NK-92 (cell line): ENCODE measurements around the gene CHD8.

Source experiments
- DNase-seq: peaks from one replicate; lab custom pipeline; 2025; ENCODE audit not compliant: unreplicated experiment; lab: John Stamatoyannopoulos, UW

Gene CHD8

DNA sequence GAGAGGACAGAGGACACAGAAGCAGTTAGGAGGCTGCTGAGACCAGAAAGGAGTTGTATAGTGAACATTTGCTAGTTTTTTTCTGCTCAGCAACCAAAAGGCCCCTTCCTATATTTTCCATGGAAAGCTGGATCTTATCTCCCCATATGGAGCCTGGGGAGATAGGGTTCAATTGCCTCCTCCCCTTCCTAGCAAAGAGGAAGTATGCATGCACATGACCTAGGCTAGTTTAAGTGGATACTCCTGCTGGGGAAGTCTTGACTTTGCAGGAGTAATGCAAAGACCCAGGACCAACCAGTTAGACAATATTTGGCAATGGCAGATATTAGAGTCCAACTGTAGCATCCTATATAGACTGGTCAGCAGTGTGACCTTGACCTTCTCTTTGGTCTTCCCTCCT lies 15.1 kb downstream of the CHD8 start:
- DNase-seq, result no peak

- peak; percentile 88 for DNase-seq
These were observed 18.6 kb downstream of the CHD8 start for GRCh38 chr14:21437063-21437901.

DNA sequence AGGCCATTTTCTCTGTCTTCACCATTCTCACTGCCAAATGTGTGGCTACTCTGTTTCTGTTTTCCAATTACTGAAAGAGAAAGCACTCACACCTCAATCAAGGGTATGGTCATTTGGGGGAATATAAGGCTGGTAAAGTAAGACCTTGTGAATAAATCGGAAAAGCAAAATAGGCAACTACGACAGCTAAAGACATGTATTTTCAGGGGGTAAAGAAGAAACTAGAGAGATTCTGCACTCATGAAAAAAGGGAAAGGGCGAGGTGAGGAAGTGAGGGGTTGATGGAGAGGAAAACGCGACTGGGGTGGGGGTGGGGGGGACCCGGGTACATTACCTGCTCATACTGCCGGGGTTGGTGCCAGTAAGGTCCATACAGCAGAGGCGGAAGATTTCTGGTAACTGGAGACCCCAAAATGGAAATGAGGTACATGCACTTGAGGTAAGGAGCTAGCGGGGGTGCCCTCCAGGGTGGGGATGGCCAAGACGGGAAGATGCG lies 19.3 kb downstream of the CHD8 start:
- no peak for DNase-seq

DNA sequence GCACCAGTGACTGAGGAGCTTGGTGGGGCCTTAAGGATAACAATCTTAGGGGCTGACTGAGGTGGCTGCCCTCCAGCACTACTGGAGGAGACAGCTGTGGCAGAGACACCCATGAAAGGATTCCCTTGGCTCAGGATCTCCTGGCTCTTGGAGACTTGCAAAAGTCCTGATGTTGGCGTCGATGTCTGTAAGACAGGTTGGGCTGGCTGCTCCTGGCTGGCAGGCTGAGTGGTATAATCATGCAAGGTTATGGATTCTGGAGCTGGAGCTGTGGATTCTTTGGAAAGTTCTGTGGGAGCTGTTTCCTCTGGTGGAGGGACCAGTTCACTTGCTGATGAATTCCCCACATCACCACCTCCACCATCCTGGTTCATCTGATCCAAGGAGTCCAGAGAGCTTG lies 24.8 kb downstream of the CHD8 start:
- DNase-seq, result no peak

DNA sequence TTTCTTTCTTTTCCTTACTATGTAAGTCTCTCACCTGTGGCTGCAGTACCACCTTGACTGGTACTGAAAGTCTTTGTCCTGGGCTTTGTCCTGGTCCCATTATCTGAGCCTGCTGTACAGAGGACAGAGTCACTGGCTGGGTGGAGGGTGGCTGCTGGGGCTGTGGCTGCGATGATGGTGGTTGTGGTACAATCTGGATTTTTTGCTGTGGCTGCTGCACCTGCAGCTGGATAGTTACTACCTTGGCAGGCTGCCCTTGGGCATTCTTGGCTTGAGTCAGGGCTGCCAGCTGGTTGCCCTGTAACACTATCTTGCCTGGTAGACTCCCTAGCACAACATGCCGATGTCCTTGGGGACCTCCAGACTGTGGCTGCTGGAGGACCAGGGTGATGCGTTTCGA lies 27.0 kb downstream of the CHD8 start:
- DNase-seq, result no peak

GRCh38 chr14:21426692-21427091 lies 29.2 kb downstream of the CHD8 start:
- no peak for DNase-seq

DNA sequence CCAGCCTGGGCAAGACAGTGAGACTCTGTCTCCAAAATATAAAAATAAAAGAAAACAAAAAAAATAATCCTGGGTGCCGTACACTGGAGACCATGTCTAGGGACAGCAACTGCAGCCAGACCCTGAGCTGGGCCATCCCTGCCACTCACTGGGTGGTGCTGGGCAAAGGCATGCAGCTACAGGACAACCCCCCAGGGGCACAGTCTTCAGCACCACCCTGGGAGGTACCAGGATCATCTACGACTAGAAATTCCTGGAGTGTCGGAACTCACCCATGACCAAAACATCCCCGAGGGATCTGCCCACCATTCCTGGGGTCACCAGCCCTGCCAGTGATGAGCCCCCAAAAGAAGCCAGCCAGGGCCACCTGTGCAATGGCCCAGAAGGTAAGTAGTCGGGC lies 36.4 kb downstream of the CHD8 start:
- no peak for DNase-seq

- no peak for DNase-seq
These were observed 40.6 kb downstream of the CHD8 start for GRCh38 chr14:21415329-21415728.

DNA sequence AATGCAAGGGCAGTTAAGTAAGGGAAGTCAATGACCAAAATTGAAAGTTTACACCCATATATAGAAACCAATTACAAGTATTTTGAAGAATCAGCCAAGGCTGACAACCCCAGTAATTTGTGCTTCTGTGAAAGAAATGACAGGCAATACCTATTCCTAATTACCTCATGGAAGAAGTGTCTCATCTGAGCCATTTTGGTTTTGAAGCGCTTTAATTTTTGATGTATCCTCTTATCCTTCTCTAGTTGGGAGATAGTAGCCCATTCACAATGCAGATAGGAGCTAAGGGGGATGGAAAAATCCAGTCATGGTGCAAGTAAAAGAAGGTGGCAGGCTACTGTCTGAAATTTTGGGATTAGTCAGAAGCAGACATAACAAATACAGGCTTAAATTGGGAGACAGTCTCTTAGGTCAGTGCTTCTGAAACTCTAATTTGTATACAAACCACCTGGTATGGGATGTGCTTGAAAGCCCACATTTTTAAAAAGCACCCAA lies 41.7 kb downstream of the CHD8 start:
- DNase-seq, result no peak

- DNase-seq, result no peak
These were observed 47.8 kb downstream of the CHD8 start for GRCh38 chr14:21408147-21408546.

DNA sequence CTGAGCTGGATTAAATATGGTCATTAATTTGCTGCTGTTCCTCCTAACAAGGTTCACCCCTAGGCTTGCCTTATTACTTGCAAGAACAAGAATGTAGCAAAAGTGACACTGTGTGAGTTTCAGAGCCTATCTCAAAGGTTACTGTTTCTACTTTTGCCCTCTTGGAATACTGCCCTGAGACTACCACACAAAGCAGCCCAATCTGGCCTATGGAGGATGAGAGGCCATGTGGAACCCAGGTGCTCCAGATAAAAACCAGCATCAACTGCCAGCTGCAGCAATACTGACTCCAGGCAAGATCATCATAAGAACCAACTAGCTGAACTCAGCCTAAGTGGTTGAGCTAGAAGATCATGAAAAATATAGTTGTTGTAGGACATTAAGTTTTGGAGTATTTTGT lies 49.7 kb downstream of the CHD8 start:
- no peak for DNase-seq

- no peak for DNase-seq
These were observed 50.8 kb downstream of the CHD8 start for GRCh38 chr14:21405097-21405496.

GRCh38 chr14:21399311-21399870 lies 56.5 kb downstream of the CHD8 start:
- DNase-seq, result no peak

- DNase-seq, result no peak
These were observed 57.0 kb downstream of the CHD8 start for GRCh38 chr14:21398901-21399300.

DNA sequence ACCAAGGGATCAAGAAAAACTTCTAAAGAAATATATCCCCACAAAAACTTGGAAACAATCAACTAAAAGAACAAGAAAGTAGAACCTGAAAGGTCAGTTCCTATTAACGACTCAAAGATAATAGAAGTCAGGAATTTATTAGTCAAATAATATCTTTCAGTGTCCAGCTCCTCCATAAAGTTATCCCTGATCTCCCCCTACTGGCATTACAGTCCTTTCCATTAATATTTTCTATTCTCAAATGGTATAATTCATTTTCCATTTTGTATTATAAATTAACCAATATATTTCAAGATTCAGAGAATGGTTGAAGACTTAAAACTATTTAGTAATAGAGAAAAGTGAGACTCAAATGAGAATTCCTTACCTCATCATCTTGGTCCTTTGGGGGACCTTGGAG lies 60.5 kb downstream of the CHD8 start:
- DNase-seq, result no peak

GRCh38 chr14:21385188-21385904 lies 70.6 kb downstream of the CHD8 start:
- DNase-seq, result no peak

GRCh38 chr14:21384494-21384851 lies 71.5 kb downstream of the CHD8 start:
- no peak for DNase-seq

- peak; percentile 60 for DNase-seq
These were observed 72.0 kb downstream of the CHD8 start, which contains the start of gene SUPT16H for GRCh38 chr14:21383848-21384493. Gene SUPT16H, minus strand, starts transcription at chr14:21384019. Its CDS starts 92 bp downstream, at chr14:21383927.

DNA sequence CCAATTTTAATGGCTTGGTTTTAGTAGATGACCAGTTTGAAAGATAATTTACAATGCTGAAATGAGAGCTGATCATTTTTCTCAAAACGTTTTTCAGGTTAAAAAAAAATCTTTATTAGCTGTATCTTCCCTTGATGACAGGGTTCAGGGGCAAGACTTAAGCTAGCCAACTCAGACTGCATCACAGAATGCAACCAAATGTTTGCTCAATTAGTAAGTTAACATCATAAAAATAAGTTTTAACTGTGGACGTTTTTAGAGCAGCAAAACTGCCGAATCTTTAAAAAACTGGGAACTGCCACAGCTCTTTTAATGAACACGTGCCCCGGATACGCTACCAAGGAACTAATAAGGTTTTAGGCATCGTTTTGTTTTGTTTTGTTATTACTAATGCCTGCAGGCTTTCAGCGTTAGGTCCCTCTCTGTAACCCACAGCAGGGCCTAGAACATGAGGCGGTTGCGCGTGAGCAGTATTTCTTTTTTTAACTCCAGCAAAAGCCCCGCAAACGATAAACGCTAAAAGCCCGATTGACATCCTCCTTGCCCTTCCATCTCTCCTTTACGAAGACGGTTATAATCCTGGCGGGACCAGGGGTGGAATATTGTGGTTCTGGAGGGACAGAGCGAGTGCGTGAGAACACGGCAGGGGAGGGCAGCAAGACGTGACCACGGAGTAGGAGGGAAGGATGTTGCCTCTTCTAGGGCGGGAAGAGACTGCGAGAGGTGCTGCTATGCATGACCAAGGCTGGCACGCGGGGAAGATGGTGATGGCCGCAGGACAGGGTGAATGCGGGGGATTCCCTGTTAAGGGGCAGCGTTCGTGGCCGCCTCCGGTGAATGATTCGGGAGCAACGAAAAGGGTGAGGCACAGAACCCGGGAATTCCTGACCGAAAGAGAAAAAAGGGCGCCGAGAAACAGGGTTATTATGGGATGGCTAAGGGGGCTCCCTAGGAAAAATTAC lies 72.8 kb downstream of the CHD8 start:
- DNase-seq, result no peak

DNA sequence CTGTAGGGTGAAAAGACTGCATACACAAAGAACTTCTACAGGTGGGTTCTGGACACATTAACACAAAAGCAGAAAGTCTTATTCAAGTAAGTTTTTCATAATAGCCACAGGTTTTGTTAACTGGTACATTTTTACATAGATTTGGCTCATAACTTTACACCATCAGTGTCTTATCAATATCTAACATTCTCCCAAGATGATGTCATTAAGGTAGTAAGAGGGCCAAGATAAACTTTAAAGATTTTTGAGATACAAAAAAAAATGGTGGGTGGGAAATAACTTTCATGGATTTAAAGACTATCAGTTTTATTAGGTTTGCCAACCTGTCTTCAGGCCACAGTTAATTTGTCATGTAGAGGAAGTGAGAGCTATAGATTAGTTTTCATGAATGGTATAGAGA lies 73.8 kb downstream of the CHD8 start:
- no peak for DNase-seq
